Measurements from ENCODE around the gene NCAM1. TPM values are rescaled to one million over a fixed set of nuclear protein-coding genes. Genes with fewer than 3 reads are reported as not detected.

Gene NCAM1
- total RNA-seq, 1 experiment from 2014 or later, result 0.95 TPM

DNA sequence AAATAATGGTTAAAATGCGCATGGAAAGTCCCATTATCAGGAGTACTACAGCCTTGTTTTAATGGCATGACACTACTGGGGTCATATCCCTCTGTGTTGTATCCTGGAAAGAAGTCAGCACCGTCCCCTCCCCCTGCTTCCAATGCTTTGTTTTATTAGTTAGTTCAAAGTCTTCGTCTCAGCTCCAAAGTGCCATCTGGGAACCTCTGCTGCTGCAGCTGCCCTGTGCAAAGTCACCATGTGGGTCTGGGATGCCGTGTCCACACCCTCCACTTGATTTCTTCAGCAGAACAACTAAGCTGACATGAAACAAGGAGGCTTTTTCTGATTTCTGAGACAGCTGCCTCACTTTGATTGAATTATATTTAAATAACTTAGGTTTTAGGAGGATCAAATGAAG is 29.5 kb upstream of the NCAM1 start:
- H3K4me3 ChIP-seq (ENCODE audit: low read depth, low read length), result no peak overlapping the region
- CTCF ChIA-PET, result no interaction called here
- no peaks in the 10 kb centered on the region for H3K4me1 ChIP-seq
- DNase-seq, result no peak
- intact Hi-C loops (cut with micrococcal nuclease; ENCODE audit: unreplicated experiment), result no loop called here
- H3K27me3 ChIP-seq (replicated peaks; ENCODE audit: control insufficient read depth, insufficient read depth, low read length), result no peaks in the 10 kb centered on the region
- H3K9me3 ChIP-seq, result no peaks in the 10 kb centered on the region
- no peaks in the 10 kb centered on the region for H3K36me3 ChIP-seq (ENCODE audit: control insufficient read depth, insufficient read depth, low read length)
- Mint-ChIP-seq H3K27me3 (ENCODE audit: insufficient read depth, unreplicated experiment) (peaks cover 27% of the 10 kb centered on the region), H3K4me1 (ENCODE audit: low read depth, unreplicated experiment) (no peaks in the 10 kb centered on the region), H3K9me3 (ENCODE audit: unreplicated experiment) (no peaks in the 10 kb centered on the region), H3K4me3 (ENCODE audit: unreplicated experiment) (no peak overlapping the region), H3K36me3 (ENCODE audit: insufficient read depth, unreplicated experiment) (no peaks in the 10 kb centered on the region), H3K27ac (ENCODE audit: unreplicated experiment) (no peak overlapping the region)
- TF ChIP-seq CTCF (IDR thresholded peaks at IDR 0.05; ENCODE audit: insufficient read depth in 1 of 2, low read depth in 1 of 2, low read length in 1 of 2, severe bottlenecking in 1 of 2, unreplicated experiment in 1 of 2), result no peak
- POLR2A ChIA-PET, result no interaction called here
- no TSS peak for BruUV-seq (replicated peaks)

GRCh38 chr11:112932593-112932992 is 28.6 kb upstream of the NCAM1 start:
- CTCF ChIA-PET, result no interaction called here
- H3K27me3 Mint-ChIP-seq (ENCODE audit: insufficient read depth, unreplicated experiment), result peaks cover 28% of the 10 kb centered on the region
- no TSS peak for BruUV-seq (replicated peaks)
- no peak for TF ChIP-seq CTCF (IDR thresholded peaks at IDR 0.05; ENCODE audit: insufficient read depth in 1 of 2, low read depth in 1 of 2, low read length in 1 of 2, severe bottlenecking in 1 of 2, unreplicated experiment in 1 of 2)
- POLR2A ChIA-PET, result no interaction called here
- H3K36me3 ChIP-seq (ENCODE audit: control insufficient read depth, insufficient read depth, low read length), result no peaks in the 10 kb centered on the region
- no peaks in the 10 kb centered on the region for H3K36me3 Mint-ChIP-seq (ENCODE audit: insufficient read depth, unreplicated experiment)
- no peaks in the 10 kb centered on the region for H3K9me3 Mint-ChIP-seq (ENCODE audit: unreplicated experiment)
- intact Hi-C loops (cut with micrococcal nuclease; ENCODE audit: unreplicated experiment), result no loop called here
- no peak for DNase-seq
- H3K4me1 ChIP-seq, result no peaks in the 10 kb centered on the region
- H3K27me3 ChIP-seq (replicated peaks; ENCODE audit: control insufficient read depth, insufficient read depth, low read length), result no peaks in the 10 kb centered on the region
- no peaks in the 10 kb centered on the region for H3K4me1 Mint-ChIP-seq (ENCODE audit: low read depth, unreplicated experiment)
- no peak overlapping the region for H3K4me3 Mint-ChIP-seq (ENCODE audit: unreplicated experiment)
- no peak overlapping the region for H3K4me3 ChIP-seq (ENCODE audit: low read depth, low read length)
- no peaks in the 10 kb centered on the region for H3K9me3 ChIP-seq
- no peak overlapping the region for H3K27ac Mint-ChIP-seq (ENCODE audit: unreplicated experiment)

GRCh38 chr11:112933970-112934369 is 27.2 kb upstream of the NCAM1 start:
- Mint-ChIP-seq H3K27ac (ENCODE audit: unreplicated experiment) (no peak overlapping the region), H3K27me3 (ENCODE audit: insufficient read depth, unreplicated experiment) (peaks cover 34% of the 10 kb centered on the region), H3K9me3 (ENCODE audit: unreplicated experiment) (no peaks in the 10 kb centered on the region), H3K4me1 (ENCODE audit: low read depth, unreplicated experiment) (no peaks in the 10 kb centered on the region), H3K36me3 (ENCODE audit: insufficient read depth, unreplicated experiment) (no peaks in the 10 kb centered on the region), H3K4me3 (ENCODE audit: unreplicated experiment) (no peak overlapping the region)
- Histone ChIP-seq H3K27me3 (replicated peaks; ENCODE audit: control insufficient read depth, insufficient read depth, low read length) (no peaks in the 10 kb centered on the region), H3K36me3 (ENCODE audit: control insufficient read depth, insufficient read depth, low read length) (no peaks in the 10 kb centered on the region), H3K4me3 (ENCODE audit: low read depth, low read length) (no peak overlapping the region), H3K4me1 (no peaks in the 10 kb centered on the region), H3K9me3 (no peaks in the 10 kb centered on the region)
- BruUV-seq (replicated peaks), result no TSS peak
- ChIA-PET POLR2A (no interaction called here), CTCF (no interaction called here)
- DNase-seq, result no peak
- no peak for TF ChIP-seq CTCF (IDR thresholded peaks at IDR 0.05; ENCODE audit: insufficient read depth in 1 of 2, low read depth in 1 of 2, low read length in 1 of 2, severe bottlenecking in 1 of 2, unreplicated experiment in 1 of 2)
- intact Hi-C loops (cut with micrococcal nuclease; ENCODE audit: unreplicated experiment), result no loop called here
